RPMI7951 (cell line): Measurements from ENCODE around the gene H2BW1. TPM values are rescaled to one million over a fixed set of nuclear protein-coding genes. Genes with fewer than 3 reads are reported as not detected.
"Not testable (repeated sequence)": the region's sequence is repeated elsewhere in the genome, so short reads cannot be mapped to it uniquely, and the experiment has no call there.

Experiments
- DNase-seq: peaks from one replicate; pipeline ENCODE4 v3.0.0-alpha.2; 2012; ENCODE audit warnings: low read depth
- total RNA-seq: library from RNA; depleted of rRNA; stranded (reverse); fragments of >200 nt; shearing (Covaris generic); gene quantifications from 2 replicates; pipeline ENCODE4 v1.2.3, GENCODE V29; 2014; rRNA removed

The H2BW1 gene, protein sequence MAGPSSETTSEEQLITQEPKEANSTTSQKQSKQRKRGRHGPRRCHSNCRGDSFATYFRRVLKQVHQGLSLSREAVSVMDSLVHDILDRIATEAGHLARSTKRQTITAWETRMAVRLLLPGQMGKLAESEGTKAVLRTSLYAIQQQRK
- not detected in 2 replicates for total RNA-seq

DNA sequence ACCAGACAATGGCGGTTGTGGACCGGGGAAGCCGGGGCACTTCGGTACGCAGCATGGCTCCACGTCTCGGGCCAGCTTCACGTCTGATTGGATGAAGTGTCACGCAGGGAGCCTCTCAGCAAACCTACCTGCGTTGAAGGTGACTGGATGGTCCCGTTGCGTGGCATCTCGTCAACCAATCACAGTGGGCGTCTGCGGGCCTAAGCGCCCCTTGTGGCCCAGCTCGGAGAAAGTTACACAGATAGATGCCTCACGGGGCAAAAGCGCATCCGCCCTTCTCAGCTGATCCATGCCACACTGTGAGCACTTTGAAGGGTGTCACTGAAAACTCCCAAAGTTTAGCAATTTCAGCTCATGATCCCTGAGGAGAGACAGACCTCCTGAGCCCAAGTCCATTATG lies at the start of gene H2BW1:
TSS of gene H2BW1 (minus strand) at position 103 of the 400 bp plus-strand sequence. CDS start 132 bp downstream, outside the sequence.
- no peak for DNase-seq

DNA sequence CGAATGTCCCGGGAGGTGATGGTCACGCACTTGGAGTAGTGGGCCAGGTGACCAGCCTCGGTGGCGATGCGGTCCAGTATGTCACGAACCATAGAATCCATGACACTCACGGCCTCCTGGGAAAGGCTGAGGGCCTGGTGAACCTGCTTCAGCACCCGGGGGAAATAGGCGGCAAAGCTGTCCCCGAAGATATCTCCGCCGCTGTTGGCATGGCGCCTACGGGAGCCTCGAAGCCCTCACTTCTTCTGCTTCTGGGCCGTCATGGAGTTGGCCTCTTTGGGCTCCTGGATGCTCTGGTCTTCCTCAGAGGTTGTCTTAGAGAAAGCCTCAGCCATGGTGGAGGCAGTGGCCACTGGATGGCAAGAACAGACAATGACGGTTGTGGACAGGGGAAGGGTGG lies 49.1 kb upstream of the H2BW1 start:
- DNase-seq = not testable (repeated sequence)

DNA sequence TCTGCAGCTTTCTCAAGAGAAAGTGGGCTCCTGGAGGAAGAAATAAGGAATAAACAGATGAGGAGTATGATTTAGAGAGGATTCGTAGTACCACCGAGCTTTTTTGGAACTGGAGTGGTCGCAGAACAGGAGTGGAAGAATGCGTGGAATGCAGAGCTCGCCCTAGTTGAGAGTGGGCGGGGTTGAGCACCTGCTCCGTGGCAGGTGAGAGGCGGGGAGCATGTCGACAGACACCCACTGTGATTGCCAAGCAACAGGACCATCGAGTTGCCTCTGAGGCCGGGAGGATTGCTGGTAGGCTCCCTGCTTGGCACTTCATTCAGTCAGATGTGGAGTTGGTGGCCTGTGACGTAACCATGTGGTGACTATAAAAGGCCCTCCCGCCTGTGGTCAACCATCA lies 41.4 kb upstream of the H2BW1 start:
- not testable (repeated sequence) for DNase-seq

DNA sequence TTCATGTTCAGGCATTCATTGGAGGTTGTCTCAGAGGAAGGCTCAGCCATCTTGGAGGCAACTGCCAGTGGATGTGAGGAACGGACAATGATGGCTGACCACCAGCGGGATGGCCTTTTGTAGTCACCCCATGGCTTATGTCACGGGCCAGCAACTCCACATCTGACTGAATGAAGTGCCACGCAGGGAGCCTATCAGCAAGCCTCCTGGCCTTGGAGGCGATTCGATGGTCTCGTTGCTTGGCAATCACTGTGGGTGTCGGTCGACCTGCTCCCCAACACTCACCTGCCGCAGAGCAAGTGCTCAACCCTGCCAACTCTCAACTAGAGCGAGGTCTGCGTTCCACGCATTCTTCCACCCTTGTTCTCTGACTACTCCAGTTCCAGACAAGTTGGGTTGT lies 33.7 kb upstream of the H2BW1 start:
- no peak for DNase-seq

DNA sequence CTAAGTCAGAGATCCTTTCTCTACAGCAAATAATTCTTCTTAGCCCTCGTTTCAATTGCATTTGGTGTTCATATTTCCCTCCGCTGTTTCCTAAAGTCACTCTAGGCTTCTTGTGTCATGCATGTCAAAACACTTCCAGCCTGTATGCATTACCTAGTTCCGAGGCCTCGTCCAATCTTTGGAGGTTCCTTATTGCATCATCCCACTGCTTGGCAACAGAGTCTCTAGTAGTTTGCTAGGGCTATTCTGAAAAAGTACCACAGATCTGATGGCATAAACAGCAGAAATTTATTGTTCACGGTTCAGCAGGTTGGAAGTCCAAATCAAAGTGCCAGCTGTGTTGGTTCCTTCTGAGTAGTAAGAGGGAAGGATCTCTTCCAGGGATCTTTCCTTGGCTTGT lies 32.1 kb upstream of the H2BW1 start:
- no peak for DNase-seq

- no peak for DNase-seq
Measured at GRCh38 chrX:104041003-104041402, 27.5 kb upstream of the H2BW1 start.

DNA sequence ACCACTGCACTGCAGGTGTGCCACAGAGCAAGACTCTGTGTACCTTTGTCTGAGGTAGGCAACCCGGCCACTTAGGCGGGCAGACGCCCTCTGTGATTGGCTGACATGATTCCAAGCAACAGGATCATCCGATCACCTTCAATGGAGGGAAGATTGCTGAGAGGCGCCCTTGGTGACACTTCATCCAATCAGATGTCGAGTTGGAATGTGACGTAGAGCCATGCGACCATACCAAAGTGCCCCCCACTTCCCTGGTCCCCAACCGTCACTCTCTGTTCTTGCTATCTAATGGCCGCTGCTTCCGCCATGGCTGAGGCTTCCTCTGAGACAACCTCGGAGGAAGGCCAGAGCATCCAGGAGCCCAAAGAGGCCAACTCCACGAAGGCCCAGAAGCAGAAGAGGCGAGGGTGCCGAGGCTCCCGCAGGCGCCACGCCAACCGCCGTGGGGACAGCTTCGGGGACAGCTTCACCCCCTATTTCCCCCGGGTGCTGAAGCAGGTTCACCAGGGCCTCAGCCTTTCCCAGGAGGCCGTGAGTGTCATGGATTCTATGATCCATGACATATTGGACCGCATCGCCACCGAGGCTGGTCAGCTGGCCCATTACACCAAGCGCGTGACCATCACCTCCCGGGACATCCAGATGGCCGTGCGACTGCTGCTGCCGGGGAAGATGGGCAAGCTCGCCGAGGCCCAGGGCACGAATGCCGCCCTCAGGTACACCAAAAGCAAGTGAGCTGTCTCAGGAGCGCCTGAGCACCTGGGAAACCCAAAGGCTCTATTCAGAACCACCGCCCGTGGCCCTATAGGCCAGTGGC lies 26.4 kb upstream of the H2BW1 start, which contains the start of gene H2BW2:
TSS of gene H2BW2 (plus strand) at position 268 of the 817 bp plus-strand sequence. CDS start at position 307, 39 bp downstream.
- no peak for DNase-seq

DNA sequence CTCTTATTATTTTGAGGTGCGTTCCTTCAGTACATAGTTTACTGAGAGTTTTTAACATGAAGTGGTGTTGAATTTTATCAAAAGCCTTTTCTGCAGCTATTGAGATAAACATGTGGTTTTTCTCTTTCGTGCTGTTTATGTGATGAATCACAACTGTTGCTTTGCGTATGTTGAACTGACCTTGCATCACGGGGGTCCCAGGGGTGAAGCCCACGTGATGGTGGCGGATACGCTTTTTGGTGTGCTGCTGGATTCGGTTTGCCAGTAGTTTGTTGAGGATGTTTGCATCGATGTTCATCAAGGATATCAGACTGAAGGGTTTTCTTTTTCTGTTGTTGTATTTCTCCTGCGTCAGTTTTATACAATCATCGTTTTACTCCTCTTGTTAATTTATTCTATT lies 4.6 kb upstream of the H2BW1 start:
- DNase-seq = no peak

- not testable (repeated sequence) for DNase-seq
Measured at GRCh38 chrX:104015576-104015975, 2.1 kb upstream of the H2BW1 start.

DNA sequence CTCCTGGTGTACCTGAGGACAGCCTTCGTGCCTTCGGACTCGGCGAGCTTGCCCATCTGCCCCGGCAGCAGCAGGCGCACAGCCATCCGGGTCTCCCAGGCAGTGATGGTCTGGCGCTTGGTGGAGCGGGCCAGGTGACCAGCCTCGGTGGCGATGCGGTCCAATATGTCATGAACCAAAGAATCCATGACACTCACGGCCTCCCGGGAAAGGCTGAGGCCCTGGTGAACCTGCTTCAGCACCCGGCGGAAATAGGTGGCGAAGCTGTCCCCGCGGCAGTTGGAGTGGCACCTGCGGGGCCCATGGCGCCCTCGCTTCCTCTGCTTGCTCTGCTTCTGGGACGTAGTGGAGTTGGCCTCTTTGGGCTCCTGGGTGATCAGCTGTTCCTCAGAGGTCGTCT lies 350 bp downstream of the H2BW1 start:
- no peak for DNase-seq

DNA sequence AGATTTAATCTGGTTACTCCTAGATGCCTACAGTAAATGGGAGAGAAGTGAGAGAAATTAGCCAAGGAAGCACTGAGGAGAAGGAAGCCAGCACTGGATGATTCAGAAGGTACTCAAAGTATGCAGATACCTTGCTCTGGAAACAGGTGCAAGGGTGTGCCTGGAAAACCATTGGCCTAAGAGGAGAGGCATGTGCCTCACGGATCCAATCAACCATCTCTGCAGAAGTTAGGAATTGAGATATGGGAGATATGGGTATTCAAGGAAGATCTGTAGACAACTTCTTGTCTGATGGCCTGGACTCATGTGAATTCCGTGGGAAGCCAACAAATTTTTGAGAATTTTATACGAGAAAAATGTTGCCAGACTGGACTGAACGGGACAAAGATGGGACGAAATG lies 4.7 kb downstream of the H2BW1 start:
- no peak for DNase-seq

GRCh38 chrX:103999234-103999633 lies 14.3 kb downstream of the H2BW1 start:
- DNase-seq = no peak

DNA sequence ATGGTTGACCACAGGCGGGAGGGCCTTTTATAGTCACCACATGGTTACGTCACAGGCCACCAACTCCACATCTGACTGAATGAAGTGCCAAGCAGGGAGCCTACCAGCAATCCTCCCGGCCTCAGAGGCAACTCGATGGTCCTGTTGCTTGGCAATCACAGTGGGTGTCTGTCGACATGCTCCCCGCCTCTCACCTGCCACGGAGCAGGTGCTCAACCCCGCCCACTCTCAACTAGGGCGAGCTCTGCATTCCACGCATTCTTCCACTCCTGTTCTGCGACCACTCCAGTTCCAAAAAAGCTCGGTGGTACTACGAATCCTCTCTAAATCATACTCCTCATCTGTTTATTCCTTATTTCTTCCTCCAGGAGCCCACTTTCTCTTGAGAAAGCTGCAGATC lies 30.0 kb downstream of the H2BW1 start:
- DNase-seq = not testable (repeated sequence)

DNA sequence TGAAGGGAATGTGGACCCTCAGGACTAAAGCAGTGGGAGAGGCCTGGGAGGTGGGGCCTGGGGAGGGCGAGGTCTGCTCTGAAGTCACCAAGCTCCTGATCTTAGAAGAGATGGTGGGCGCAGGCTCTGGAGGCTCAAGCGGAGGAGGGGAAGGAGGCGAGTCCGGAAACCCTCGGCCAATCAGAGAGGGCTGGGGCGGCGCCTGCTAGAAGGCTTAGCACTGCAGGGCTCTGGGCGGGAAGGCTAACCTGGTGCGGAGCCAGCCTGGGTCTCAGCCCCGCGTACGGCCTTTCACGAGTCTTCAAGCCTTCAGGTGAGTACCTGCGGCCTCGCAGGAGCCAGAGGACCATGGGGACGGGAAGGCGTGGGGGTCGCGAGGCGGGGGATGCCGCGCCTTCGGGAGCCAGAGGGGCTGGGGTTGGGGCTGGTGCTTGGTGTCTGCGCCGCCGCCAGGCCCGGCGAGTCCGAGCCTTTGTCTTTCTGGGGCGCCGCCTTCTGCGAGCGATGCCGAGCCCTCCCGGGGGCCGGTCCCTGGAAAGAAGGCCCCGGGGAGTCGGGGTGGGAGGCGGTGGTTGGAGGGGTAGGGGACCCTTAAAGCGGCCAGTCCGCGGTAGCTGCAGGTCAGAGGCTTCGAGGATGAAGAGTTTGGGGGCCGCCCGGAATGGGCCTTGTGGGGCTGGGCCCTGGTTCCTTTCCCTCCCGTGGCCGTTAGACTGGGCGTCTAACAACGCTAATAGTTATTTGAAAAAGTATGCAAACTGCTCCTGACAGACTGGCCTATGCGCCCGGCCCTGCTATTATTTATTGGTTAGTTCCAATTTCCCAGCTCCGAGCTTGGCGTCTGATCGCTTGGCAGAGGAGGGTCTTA lies 50.9 kb downstream of the H2BW1 start, which contains the start of gene TMSB15B:
TSS of gene TMSB15B (plus strand) at position 217 of the 868 bp plus-strand sequence.
- DNase-seq = not testable (repeated sequence)

Other genes with a start within 250 kb of the H2BW1 start
- gene PLP1, start 236.9 kb downstream of the H2BW1 start, total RNA-seq = 3.1 and 3.3 TPM in 2 replicates
- gene RAB9B, start 181.5 kb downstream of the H2BW1 start, total RNA-seq = under 0.01 TPM in 1 of 2 replicates, not detected in the other
- gene TMSB15B, start 51.1 kb downstream of the H2BW1 start, total RNA-seq = 7.8 and 19.9 TPM in 2 replicates
- gene H2BW2, start 26.2 kb upstream of the H2BW1 start, total RNA-seq = not detected in 2 replicates
- gene TMSB15C, start 62.5 kb upstream of the H2BW1 start, total RNA-seq = 3.0 and 7.3 TPM in 2 replicates
- 0.20 TPM in 1 of 2 replicates, not detected in the other for gene ZCCHC18, start 98.8 kb upstream of the H2BW1 start, total RNA-seq
- 6.4 and 7.4 TPM in 2 replicates for gene SLC25A53, start 143.3 kb upstream of the H2BW1 start, total RNA-seq
- 11.9 and 14.7 TPM in 2 replicates for gene FAM199X, start 152.7 kb upstream of the H2BW1 start, total RNA-seq
- gene ESX1, start 241.2 kb upstream of the H2BW1 start, total RNA-seq = not detected in 2 replicates